ENCODE measurements around the gene HOXA11. TPM values are rescaled to one million over a fixed set of nuclear protein-coding genes. Genes with fewer than 3 reads are reported as not detected.
A peak's percentile ranks its signal among the peaks of the same experiment; 100 is the strongest.

Gene HOXA11
- total RNA-seq, 2 donors from 2014 or later: 0.28 to 3.7 TPM

DNA sequence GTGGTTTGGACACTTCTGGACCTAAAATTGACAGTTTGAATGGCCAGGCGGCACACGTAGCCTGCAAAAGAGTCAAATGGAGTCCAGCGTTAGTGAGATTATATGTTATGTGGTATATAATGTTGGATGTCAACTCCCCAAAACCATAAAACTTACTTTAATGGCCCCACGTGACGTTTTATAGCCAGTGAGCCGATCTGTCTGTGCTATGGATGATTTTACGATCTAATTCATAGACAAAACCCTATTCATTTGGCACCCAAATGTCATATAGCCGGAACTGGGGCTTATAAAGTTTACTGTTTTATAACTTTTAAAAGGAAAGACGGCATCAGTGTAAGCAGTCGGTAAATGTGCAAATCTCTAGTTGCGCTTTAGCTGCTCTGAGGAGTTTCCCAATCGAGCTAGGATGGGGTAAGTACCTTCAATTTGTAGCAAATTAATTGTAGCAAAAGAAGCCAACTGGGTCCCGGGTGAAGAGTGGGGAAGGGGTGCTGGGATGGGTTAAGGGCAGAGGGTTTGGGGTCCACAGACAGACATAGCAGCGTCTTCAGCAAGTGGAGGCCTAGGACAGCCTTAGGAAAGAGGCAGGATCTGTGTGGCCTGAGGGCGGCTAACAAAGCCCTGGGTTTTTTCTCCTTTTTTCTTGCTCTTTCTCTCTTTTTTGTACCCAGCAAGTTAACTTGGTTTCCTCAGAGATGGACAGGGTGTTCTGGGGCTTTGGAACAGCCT is 44.7 kb downstream of the HOXA11 start:
- ATAC-seq (ENCODE audit: insufficient number of reproducible peaks, low FRiP score, low read depth): no peak
- H3K27me3 ChIP-seq (replicated peaks; ENCODE audit: insufficient read depth): no peaks in the 10 kb centered on the region
- peaks cover 7 to 33% of the 10 kb centered on the region in 2 donors for H3K4me1 ChIP-seq (ENCODE audit: control insufficient read depth in 1 of 2, low read depth in 2 of 2)
- no peaks in the 10 kb centered on the region for H3K9me3 ChIP-seq
- peak overlapping the region; percentile 66 to 95 for H3K27ac ChIP-seq
- H3K4me3 ChIP-seq: peak overlapping the region; percentile 48
- no peak for DNase-seq (ENCODE audit: low spot score)
- TF ChIP-seq, protein P1, sequence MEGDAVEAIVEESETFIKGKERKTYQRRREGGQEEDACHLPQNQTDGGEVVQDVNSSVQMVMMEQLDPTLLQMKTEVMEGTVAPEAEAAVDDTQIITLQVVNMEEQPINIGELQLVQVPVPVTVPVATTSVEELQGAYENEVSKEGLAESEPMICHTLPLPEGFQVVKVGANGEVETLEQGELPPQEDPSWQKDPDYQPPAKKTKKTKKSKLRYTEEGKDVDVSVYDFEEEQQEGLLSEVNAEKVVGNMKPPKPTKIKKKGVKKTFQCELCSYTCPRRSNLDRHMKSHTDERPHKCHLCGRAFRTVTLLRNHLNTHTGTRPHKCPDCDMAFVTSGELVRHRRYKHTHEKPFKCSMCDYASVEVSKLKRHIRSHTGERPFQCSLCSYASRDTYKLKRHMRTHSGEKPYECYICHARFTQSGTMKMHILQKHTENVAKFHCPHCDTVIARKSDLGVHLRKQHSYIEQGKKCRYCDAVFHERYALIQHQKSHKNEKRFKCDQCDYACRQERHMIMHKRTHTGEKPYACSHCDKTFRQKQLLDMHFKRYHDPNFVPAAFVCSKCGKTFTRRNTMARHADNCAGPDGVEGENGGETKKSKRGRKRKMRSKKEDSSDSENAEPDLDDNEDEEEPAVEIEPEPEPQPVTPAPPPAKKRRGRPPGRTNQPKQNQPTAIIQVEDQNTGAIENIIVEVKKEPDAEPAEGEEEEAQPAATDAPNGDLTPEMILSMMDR (IDR thresholded peaks at IDR 0.05): no peak
- peaks cover 9% of the 10 kb centered on the region for H3K36me3 ChIP-seq

DNA sequence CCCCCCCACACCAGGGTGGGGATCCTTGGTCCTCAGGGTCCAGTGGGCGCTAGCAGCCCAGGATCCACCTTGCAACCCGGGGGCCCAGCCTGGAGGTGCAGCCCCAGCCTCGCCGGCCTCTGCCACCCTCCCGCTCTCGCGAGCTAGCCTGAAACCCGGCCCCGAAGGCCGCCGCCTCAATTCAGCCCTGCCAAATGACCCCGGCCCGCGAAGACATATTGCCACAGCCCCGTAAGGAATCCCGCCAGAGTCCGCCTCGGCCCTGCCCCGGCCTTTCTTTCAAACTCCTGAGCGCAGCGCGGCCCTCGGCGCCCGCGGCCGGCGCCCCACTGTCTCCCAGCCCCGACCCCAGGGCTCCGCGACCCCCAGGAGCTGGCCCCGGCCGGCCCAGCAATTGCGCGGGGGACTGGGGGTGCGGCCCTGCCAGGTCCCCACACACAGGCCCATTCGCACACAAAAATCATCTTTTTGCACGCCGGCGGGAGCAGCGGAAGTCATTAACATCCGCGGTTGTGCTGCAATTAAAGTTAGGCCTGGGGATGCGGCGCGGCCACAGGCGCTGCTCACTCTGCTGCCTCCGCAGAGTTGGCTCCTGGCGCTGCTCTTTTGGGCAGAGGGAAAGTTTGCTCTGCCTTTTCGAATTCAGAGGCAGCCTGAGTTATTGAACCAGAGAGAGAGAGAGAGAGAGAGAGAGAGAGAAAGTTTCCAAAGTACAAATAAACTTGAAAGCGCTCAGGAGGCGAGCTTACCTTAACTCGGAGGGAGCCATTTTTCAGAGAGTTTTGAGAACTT is 45.5 kb downstream of the HOXA11 start:
- Histone ChIP-seq H3K4me3 (peak overlapping the region; percentile 48), H3K4me1 (ENCODE audit: control insufficient read depth in 1 of 2, low read depth in 2 of 2) (peaks cover 7 to 33% of the 10 kb centered on the region in 2 donors), H3K36me3 (peaks cover 3% of the 10 kb centered on the region), H3K9me3 (no peaks in the 10 kb centered on the region), H3K27me3 (replicated peaks; ENCODE audit: insufficient read depth) (no peaks in the 10 kb centered on the region), H3K27ac (peak overlapping the region; percentile 66 to 95)
- TF ChIP-seq, protein P1 (IDR thresholded peaks at IDR 0.05): no peak
- ATAC-seq (ENCODE audit: insufficient number of reproducible peaks, low FRiP score, low read depth) (no peak), DNase-seq (ENCODE audit: low spot score) (no peak)

DNA sequence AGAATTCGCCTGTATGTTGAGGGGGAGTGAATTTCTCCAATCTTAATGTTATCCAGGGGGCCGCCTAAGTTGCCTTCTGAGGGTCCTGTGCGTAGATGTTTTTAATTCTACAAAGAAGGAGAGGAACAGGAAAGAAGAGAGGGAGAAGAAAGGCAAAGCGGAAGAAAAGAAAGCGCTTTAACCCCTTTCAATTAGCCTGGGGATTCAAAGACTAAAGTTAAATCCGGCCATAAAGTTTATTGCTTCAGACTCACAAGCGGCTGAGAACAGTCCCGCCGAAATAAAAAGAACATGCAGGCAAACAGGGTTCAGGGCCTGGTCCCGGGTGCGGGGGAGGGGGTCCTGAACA is 46.1 kb downstream of the HOXA11 start:
- ATAC-seq (ENCODE audit: insufficient number of reproducible peaks, low FRiP score, low read depth): no peak
- peak overlapping the region; percentile 48 for H3K4me3 ChIP-seq
- H3K4me1 ChIP-seq (ENCODE audit: control insufficient read depth in 1 of 2, low read depth in 2 of 2): peaks cover 7 to 33% of the 10 kb centered on the region in 2 donors

DNA sequence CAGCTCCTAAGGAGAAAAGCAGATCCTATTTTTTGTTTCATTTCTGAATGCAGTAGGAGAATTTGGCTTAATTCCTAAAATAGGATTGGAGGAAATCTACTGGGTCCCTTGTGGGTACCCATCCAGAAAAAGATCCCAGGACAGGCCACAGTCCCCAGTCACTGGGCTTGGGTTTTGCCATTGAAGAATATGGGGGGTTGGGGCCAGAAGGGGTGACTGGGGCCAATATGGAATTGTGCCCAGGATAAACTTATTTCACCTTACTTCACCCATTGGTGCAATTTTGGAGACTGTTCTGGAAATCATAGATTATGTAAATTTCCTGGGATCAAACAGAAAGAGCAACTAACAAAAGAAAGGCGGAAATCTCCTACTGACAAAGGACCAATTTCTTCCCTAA is 46.6 kb downstream of the HOXA11 start:
- ATAC-seq (ENCODE audit: insufficient number of reproducible peaks, low FRiP score, low read depth): no peak
- peaks cover 3% of the 10 kb centered on the region for H3K36me3 ChIP-seq
- no peak for DNase-seq (ENCODE audit: low spot score)
- peak overlapping the region; percentile 66 to 95 for H3K27ac ChIP-seq
- H3K27me3 ChIP-seq (replicated peaks; ENCODE audit: insufficient read depth): no peaks in the 10 kb centered on the region
- peak overlapping the region; percentile 48 for H3K4me3 ChIP-seq
- peaks cover 7 to 33% of the 10 kb centered on the region in 2 donors for H3K4me1 ChIP-seq (ENCODE audit: control insufficient read depth in 1 of 2, low read depth in 2 of 2)
- H3K9me3 ChIP-seq: no peaks in the 10 kb centered on the region
- TF ChIP-seq, protein P1 (IDR thresholded peaks at IDR 0.05): no peak

More for the DNA sequence above, 46.1 kb downstream of the HOXA11 start:
- TF ChIP-seq, protein P1 (IDR thresholded peaks at IDR 0.05): no peak
- H3K9me3 ChIP-seq: no peaks in the 10 kb centered on the region
- peak overlapping the region; percentile 66 to 95 for H3K27ac ChIP-seq
- DNase-seq (ENCODE audit: low spot score): no peak
- no peaks in the 10 kb centered on the region for H3K27me3 ChIP-seq (replicated peaks; ENCODE audit: insufficient read depth)
- peaks cover 3% of the 10 kb centered on the region for H3K36me3 ChIP-seq

DNA sequence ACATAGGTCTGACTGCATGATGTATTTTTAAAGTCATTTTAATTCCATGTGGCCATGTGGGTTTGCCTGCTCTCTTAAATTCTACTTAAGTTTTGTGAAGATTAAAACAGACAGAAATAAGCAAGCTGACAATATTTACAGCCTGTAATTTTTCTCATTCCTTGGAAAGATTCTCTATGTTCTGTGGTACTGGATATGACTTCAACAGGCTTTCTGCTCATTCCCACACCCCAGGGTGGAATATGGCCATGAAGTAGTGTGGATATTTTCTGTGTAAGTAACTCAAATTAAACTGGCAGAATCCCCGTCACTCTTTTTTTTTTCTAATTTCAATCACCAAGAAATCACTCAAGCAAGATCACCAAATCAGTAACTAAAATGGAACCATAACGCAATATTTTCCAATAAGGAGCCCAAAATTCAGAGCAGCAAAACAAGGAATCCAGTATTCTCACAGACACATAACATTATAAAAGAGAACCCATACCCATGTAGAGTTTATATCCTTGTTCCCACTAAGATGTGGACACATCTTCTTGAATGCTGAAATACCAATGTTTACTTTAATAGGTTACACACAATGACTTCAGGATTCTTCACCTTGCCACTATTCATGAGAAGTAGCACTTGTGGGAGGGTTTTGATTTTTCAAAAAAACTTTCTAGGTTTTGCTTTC is 47.3 kb downstream of the HOXA11 start:
- Histone ChIP-seq H3K9me3 (no peaks in the 10 kb centered on the region), H3K27ac (peak overlapping the region; percentile 66 to 95), H3K4me1 (ENCODE audit: control insufficient read depth in 1 of 2, low read depth in 2 of 2) (peaks cover 7 to 33% of the 10 kb centered on the region in 2 donors), H3K4me3 (no peak overlapping the region), H3K36me3 (peaks cover 3% of the 10 kb centered on the region), H3K27me3 (replicated peaks; ENCODE audit: insufficient read depth) (no peaks in the 10 kb centered on the region)
- TF ChIP-seq, protein P1 (IDR thresholded peaks at IDR 0.05): no peak
- no peak for DNase-seq (ENCODE audit: low spot score)
- no peak for ATAC-seq (ENCODE audit: insufficient number of reproducible peaks, low FRiP score, low read depth)

Measured in thoracic aorta (tissue), 2 donors.